ENCODE results near the gene PDE4C. TPM values are rescaled to one million over a fixed set of nuclear protein-coding genes. Genes with fewer than 3 reads are reported as not detected.
A peak's percentile ranks its signal among the peaks of the same experiment; 100 is the strongest.

The PDE4C gene
- total RNA-seq, 4 donors from 2014 or later: 0.27 to 1.4 (median 0.92) TPM; not detected in 1

GRCh38 chr19:18254546-18255503 lies 28.6 kb upstream of the PDE4C start:
- intact Hi-C loops (cut with DNase I): loop anchor here (5.0 to 10.0 kb wide), 3 partner anchors 43 to 160 kb away; partner anchors contain the start of gene SSBP4
- no peaks in the 10 kb centered on the region for H3K9me3 ChIP-seq
- H3K27me3 ChIP-seq: no peaks in the 10 kb centered on the region
- no peaks in the 10 kb centered on the region for H3K36me3 ChIP-seq
- WGBS, 2 donors: 25 to 36% methylated on average over 9 to 11 of the region's 24 CpGs
- no peak for TF ChIP-seq POLR2A (IDR thresholded peaks at IDR 0.05)
- TF ChIP-seq, protein P1, sequence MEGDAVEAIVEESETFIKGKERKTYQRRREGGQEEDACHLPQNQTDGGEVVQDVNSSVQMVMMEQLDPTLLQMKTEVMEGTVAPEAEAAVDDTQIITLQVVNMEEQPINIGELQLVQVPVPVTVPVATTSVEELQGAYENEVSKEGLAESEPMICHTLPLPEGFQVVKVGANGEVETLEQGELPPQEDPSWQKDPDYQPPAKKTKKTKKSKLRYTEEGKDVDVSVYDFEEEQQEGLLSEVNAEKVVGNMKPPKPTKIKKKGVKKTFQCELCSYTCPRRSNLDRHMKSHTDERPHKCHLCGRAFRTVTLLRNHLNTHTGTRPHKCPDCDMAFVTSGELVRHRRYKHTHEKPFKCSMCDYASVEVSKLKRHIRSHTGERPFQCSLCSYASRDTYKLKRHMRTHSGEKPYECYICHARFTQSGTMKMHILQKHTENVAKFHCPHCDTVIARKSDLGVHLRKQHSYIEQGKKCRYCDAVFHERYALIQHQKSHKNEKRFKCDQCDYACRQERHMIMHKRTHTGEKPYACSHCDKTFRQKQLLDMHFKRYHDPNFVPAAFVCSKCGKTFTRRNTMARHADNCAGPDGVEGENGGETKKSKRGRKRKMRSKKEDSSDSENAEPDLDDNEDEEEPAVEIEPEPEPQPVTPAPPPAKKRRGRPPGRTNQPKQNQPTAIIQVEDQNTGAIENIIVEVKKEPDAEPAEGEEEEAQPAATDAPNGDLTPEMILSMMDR (IDR thresholded peaks at IDR 0.05): peak in 4 of 6 experiments; percentile 16 to 47 (median 32)
- peak overlapping the region in 2 of 3 donors; percentile 3 to 38 for H3K27ac ChIP-seq
- peak; percentile 38 to 40 for DNase-seq
- no peak overlapping the region for H3K4me3 ChIP-seq (replicated peaks in 1 of 3)
- H3K4me1 ChIP-seq: peaks cover 12 to 25% of the 10 kb centered on the region in 2 donors

DNA sequence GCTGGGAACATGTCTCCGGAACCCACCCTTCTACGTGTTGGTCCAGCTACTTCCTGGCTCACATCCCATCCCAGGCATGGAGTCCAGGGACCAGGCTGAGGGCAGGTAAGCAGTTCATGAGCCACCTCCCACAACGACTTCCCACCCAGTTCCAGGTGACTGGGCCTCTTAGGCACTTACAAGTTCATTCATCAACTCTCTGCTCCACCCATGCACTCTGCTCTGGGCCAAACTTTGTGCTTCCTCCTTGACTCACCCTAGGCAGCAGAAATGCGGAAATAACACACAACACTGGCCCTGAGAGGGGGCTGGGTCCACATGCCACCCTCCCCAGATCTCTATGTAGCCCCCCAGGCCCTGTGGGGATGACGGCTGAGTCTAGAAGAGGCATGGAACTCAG lies 27.5 kb upstream of the PDE4C start:
- Histone ChIP-seq H3K36me3 (no peaks in the 10 kb centered on the region), H3K9me3 (no peaks in the 10 kb centered on the region), H3K27ac (peak overlapping the region in 2 of 3 donors; percentile 38 to 63), H3K4me1 (peaks cover 12 to 25% of the 10 kb centered on the region in 2 donors), H3K4me3 (replicated peaks in 1 of 3) (no peak overlapping the region), H3K27me3 (no peaks in the 10 kb centered on the region)
- 15 to 24% methylated on average over 3 to 5 of the region's 5 CpGs for WGBS, 2 donors
- intact Hi-C loops (cut with DNase I): loop anchor here (5.0 to 10.0 kb wide), 3 partner anchors 41 to 161 kb away; partner anchors contain the start of gene SSBP4
- DNase-seq: peak; percentile 87 to 92
- TF ChIP-seq POLR2A (IDR thresholded peaks at IDR 0.05): no peak
- TF ChIP-seq, protein P1 (IDR thresholded peaks at IDR 0.05): no peak

- intact Hi-C loops (cut with DNase I): loop anchor here (5.0 to 10.0 kb wide), 3 partner anchors 41 to 162 kb away; partner anchors contain the start of gene SSBP4
- no peak overlapping the region for H3K4me3 ChIP-seq (replicated peaks in 1 of 3)
- no peak for DNase-seq
- H3K27me3 ChIP-seq: no peaks in the 10 kb centered on the region
- WGBS, 2 donors: 83 to 92% methylated on average over 4 of the region's 4 CpGs
- TF ChIP-seq, protein P1 (IDR thresholded peaks at IDR 0.05): no peak
- TF ChIP-seq POLR2A (IDR thresholded peaks at IDR 0.05): no peak
- H3K36me3 ChIP-seq: no peaks in the 10 kb centered on the region
- peak overlapping the region in 1 of 3 donors; percentile 2 for H3K27ac ChIP-seq
- no peaks in the 10 kb centered on the region for H3K9me3 ChIP-seq
- H3K4me1 ChIP-seq: peaks cover 17 to 31% of the 10 kb centered on the region in 2 donors
These were observed 26.9 kb upstream of the PDE4C start for GRCh38 chr19:18253130-18253529.

DNA sequence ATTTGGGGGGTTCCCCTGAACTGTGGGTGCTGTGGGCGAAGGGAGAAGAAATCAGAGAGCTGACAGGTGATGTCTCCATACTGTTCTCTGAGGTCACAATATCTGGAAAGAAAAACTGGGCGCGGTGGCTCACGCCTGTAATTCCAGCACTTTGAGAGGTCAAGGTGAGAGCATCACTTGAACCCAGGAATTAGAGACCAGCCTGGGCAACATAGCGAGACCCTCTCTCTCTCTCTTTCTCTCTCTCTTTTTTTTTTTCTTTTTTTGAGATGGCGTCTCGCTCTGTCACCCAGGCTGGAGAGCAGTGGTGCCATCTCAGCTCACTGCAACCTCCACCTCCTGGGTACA lies 26.1 kb upstream of the PDE4C start:
- Histone ChIP-seq H3K9me3 (no peaks in the 10 kb centered on the region), H3K27me3 (no peaks in the 10 kb centered on the region), H3K36me3 (no peaks in the 10 kb centered on the region), H3K4me1 (peaks cover 21 to 39% of the 10 kb centered on the region in 2 donors), H3K4me3 (replicated peaks in 1 of 3) (no peak overlapping the region), H3K27ac (no peak overlapping the region)
- no peak for DNase-seq
- intact Hi-C loops (cut with DNase I): loop anchor here (5.0 to 10.0 kb wide), 3 partner anchors 40 to 162 kb away; partner anchors contain the start of gene SSBP4
- 75 to 76% methylated on average over 7 of the region's 7 CpGs for WGBS, 2 donors
- TF ChIP-seq POLR2A (IDR thresholded peaks at IDR 0.05): no peak
- TF ChIP-seq, protein P1 (IDR thresholded peaks at IDR 0.05): no peak

All from thyroid gland (tissue), 4 donors.